Measurements from ENCODE around the gene MGA.
A peak's percentile ranks its signal among the peaks of the same experiment; 100 is the strongest.

Gene MGA

DNA sequence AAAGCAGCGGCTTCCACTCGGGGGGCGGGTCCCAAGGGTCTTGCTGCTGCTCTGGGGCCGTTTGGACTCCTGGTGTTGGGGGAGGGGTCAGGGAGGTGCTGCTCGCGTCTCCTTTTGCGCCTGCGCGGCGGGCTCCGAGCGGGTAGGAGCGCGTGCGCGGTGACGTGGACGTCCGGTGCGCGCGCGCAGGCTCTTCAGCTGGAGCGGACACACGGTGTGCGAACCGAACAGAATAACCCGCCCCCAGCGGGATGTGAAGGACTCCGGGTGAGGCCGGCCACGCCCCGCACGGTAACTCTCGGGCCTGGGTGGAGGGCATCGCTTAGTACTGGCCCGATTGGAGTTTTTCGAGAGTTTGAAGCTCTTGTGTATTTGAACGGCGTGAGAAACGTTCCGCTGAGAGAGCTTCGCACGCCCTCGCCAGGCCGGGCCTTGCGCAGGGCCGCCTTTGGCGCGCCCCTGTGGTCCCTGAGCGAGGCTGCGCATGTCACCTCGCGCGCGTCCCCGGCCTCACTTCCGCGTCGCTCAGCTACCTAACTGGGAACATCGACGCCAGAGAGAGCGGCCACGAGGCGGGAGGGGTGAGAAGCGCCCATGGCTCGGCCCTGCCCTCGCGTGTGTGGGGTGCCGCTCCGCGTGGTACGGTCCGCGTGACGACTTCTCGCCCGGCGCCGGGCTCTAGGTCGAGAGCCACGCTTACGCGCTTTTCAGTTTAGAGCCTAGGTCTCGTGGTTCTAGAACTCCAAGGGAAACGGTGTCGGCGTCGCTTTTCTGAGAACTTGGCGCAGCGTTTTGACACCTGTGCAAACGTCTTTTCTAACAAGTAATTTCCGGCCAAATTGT is at the start of gene MGA:
TSS of gene MGA (plus strand) at position 171 of the 843 bp plus-strand sequence.
- peak; percentile 89 for DNase-seq

DNA sequence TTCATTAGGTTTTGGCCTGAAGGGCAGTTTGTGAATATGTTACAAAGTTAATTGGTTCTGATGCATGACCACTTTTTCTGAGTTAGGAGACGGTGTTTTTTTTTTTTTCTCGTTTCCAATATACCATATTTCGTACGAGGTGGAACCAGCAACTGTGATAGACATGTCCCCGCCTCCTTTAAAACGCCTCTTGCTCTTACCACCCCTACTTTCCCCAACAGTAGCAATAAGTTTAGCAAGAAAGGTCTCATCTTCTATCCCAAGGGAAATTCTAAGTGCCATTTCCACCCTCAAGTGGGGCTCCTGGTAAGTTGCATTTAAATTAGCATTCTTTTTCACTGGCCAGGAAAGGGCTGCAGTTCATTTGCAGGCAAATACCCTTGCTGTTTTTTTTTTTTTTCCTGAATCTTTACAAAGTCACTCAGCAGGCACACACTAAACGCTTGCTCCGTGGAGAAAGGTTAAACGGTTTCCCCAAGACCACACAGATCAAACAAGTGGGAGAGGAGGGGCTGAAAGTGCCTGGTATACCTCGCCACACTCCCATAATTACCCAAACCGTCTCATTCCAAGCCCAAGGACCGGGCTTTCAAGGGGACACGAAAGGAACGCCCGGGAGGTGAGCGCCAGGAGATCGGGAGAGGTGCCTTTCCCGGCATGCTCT is 39.5 kb upstream of the MGA start:
- no peak for DNase-seq

DNA sequence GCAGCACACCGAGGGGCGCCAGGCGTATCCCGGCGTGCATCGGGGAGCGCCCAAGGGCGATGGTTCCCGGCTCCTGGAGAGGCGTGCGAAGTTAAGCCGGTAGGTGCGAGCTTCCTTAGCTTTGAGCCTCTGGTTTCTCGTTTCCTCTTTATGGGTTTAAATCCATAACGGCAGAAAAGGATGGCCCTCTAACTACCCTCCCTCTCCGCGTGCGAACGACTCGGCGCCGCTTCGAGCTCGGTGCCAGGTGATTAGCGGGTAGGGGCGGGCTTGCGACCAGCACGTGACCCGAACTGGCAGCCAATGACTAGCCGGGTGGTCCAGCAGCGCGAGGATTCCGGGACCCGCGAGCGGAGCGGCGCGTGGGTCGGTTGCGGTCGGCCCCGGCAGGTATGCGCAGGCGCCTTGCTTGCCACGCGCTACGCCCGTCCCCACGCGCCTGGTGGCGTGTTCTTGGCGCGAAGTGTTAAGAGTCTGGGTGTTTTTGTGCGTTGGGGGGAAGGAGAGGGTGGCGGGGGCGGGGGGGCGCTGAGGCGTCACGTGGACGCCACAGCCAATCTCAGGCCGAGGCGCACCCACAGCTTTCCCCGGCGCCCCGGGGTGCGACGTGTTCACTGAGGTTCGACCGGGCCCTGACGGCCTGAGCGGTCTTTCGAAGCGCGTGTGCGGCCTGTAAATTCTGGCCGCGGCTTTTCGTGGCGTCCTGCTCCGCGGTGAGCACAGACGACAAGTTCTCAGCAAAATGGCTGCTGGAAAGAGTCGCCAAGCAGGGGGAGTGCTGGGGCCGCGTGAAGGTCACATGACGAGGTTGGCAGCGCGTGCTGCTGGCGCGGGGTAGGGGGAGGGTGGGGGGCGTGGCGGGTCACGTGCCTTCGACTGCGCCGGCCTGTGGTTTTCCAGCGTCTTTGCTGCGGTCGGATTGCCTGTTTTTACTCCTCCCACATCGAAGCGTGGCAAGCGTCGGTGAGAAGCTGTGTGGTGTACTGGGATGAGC is 38.7 kb upstream of the MGA start:
- peak; percentile 75 for DNase-seq

DNA sequence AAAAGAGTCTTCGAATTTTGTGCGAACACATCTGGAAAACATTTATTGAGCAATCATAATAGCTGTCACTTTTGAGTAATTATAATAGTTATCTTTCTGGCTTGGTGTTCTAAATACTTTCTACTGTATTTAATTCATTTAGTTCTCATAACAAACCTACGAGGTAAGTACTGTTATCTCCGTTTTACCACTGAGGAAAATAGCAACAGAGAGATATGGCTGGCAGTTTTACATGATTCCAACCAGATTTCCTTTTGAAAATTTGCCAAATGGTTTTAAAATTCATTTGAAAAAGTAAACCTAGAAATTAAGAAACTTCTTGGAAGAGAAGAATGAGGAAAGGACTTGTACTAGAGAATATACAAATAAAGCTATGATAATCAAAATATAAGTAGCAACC is 37.3 kb upstream of the MGA start:
- DNase-seq: no peak

DNA sequence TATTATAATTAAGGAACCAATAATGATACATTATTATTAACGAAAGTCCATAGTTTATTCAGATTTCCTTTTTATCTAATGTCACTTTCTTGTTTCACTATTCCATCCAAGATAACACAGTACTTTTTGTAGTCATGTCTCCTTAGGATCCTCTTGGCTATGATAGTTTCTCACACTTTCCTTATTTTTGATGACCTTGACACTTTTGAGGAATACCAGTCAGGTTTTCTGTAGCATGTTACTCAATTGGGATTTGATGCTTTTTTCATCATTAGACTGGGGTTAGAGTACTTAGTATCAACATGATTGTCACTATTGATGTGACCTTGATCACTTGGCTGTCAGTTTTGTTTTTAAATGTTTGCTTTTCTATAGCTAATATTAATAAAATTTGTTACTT is 33.0 kb upstream of the MGA start:
- no peak for DNase-seq

DNA sequence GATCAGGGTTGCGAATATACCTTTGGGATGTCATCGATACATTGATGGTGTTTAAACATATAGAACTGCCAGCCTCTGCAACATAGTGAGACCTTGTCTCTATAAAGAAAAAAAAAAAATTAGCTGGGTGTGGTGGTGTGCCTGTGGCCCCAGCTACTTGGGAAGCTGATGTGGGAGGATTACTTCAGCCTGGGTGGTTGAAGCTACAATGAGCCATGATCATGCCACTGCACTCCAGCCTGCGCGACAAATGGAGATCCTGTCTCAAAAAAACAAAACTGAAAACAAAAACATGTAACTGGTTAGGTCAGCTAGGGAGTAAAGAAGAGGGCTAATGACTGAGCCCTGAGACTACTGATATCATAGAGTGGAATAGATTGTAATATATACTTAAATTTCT is 30.7 kb upstream of the MGA start:
- no peak for DNase-seq

DNA sequence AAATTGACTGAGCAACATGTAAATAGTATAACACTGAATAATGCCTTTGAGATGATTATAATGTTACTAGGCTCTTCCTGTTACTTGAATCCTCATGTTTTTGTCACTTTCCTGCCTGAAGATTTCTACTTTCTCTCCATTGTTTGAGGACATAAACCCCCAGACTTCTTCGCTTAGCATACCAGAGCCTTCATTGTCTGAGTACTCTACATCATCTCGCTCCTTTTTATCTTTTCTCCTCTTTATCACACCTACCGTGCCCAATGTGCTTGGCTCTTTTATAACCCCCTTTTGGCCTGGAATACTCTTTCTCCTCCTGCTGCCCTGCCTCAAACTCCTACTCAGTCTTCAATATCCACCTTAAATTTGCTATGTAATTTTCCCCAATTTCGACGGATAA is 30.3 kb upstream of the MGA start:
- no peak for DNase-seq

DNA sequence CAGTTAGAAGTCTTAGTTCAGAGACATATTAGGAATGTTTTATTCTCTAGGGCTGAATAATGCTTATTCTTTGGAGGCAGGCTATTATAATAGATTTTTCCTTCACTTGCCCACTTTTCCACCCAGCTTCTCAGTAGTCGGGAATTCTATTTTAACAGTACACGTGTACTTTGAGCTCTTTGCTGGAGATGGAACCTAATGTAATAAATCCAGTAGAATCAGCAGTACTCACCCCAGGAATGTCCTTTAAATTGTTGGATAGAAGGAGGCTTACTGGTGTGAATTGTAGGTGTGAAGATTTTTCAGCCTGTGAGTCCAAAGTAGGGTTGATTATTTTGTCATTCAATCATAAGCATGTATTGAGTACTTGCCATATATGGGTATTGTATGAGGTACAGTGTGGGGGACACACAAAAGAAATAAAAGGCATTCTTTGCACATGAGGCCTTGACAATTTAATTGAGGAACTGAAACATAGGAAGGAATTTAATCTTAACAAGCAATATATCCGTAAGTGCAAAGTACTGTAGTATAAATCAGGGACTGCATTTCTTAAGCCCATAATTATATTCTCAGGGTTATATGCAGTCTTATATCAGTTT is 29.5 kb upstream of the MGA start:
- no peak for DNase-seq

DNA sequence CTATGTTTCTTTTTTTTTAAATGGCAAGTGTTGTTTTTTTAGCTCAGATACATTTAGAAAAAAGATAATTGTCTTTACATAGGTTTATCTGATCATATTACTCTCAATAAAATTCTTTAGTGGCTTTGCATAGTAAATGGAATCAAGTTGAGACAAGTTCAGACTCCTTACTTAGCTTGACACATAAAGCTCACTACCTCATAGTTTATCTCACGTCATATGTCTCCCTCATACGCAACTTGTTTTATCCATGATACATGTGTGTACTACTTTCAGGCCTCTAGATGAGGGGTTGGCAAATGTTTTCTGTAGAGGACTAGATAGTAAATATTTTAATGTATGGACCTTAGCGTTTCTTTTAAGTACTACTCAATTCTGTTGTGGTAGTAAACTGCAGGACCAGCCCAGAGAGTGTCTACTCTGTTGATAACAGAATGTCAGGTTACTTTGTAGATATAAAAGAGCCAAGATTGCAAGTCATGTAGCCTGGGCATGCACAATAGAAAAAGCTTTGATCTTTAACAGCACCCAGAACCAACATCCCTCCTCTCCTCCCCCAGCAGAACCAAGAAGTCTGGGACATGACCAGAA is 28.2 kb upstream of the MGA start:
- no peak for DNase-seq

DNA sequence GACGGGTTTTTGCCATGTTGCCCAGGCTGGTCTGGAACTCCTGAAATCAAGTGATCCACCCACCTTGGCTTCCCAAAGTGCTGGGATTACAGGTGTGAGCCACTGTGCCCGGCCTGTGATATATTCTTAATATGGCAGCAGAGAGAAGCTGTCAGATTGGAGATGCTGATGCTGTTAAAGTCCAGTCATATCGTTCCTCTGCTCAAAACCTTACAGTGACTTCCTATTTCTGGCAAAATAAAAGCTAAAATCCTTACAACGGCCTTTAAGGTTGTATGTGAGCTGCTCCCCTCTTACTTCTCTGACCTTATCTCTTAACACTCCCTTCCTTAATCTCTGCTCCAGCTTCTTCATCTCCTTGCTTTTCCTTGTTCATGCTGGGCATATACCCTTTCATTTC is 26.6 kb upstream of the MGA start:
- DNase-seq: no peak

DNA sequence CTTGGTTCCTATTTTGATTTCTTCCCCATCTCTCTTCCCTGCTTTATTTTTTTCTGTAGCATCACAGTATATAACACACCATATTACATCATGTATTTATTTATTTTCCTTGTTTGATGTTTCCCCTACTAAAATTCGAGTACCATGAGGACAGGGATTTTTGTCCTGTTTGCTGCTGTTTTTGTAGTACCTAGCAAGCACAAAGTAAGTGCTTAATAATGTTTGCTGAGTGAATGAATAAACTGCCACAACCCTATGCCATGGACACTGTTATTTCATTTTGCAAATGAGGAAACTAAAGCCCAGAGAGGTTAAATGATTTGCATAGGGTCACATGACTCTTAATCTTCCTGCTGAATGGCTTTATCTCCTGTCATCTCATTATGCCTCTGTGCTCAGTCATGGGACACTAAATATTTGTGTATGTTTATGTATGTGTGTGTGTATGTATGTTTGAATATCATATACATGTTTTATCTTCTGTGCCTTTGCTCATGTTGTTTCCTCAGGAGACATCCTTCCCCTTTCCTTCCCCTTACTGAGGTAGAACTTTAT is 26.1 kb upstream of the MGA start:
- DNase-seq: no peak

DNA sequence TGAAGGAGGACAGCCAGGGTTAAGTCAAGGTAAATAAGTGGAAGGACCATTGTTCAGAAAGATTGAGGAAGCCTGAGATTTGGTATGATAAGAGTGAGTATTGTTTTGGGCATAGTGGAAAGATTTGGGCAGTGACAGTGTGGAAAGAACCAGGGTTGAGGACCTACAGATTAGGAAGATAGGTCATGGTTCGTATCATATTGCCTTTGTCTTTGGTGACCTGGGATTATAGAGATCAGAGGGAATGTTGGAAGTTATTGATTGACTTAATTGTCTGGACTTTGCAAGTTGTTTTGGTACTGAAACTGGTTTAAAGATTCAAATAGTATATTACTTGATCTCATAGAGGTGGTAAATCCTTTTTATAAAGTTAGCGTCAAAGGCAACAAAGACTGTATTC is 23.1 kb upstream of the MGA start:
- DNase-seq: no peak

DNA sequence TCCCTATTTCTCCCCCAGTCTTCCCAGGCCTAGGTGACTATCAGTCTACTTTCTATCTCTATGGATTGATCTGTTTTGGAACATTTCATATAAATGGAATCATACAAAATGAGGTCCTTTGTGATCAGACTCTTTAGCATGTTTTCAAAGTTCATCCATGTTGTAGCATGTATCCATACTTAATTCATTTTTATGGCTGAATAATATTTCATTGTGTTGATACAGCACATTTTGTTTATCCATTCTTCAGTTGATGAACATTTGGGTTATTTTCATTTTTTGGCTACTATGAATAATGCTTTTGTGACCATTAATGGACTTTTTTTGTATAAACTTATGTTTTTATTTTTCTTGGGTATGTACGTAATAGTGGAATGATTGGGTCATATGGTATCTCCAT is 19.2 kb upstream of the MGA start:
- DNase-seq: no peak

DNA sequence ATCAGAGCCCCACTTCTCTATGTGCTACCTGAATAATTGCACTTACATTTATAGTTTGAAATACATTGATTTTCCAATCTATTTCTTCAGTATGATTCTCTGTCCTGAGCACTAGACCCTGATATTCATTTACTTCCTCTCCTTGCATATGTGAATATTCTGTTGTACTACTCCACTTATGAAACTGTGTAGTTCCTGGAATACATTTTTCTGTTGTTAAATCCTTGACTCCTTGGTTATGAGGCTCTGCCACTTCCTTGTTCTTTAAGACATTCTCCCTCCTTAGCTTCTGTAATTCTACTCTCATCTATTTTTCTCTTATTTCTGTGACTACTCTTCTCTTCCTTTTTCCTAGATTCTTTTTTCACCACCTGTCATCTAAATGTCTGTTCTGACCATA is 12.9 kb upstream of the MGA start:
- no peak for DNase-seq

DNA sequence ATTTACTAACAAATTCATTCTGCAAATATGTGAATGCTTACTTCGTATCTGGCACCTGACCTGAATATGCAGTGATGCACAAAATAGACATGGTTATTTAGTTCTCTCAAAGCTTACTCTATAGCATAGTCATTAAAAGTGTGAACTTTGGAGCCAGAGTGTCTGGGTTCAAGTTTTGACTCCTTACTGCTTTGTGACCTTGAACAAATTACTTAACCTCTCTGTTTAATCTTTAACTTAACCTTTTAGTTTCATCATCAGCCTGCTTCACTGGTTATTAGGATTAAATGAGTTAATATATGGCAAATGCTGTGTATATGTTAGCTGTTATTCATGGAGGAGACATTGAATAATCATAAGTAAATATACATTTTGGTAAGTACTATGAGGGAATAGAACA is 12.1 kb upstream of the MGA start:
- no peak for DNase-seq

DNA sequence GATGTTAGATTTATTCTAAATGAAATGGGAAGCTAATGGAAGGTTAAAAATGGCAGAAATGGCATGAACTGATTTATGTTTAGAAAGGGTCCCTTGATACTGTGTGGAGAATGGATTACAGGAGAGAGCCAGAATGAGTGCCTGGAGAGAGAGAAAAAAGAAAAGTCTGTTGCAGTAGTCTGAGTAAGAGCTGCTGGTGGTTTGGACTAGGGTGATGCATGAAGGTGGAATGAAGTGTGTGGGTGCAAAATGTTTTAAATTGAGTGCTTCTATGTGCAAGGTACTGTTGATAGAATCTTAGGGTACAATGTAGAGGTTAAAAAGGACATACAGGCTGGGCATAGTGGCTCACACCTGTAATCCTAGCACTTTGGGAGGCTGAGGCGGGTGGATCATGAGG is 11.4 kb upstream of the MGA start:
- no peak for DNase-seq

DNA sequence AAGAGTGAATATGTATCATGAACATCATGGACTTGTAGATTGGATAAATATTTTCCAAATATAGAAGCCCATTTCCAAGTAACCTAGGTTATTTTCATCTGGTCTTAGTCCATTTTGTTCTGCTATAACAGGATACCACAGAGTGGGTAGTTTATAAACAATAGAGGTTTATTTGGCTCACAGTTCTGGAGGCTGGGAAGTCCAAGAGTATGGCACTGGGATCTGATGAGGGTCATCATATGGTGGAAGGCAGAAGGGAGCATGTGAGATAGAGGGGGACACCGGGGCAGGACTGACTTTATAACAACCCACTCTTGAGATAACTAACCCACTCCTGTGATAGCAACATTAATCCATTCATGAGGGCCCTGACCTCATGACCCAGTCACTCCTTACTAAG is 9.4 kb upstream of the MGA start:
- DNase-seq: no peak

DNA sequence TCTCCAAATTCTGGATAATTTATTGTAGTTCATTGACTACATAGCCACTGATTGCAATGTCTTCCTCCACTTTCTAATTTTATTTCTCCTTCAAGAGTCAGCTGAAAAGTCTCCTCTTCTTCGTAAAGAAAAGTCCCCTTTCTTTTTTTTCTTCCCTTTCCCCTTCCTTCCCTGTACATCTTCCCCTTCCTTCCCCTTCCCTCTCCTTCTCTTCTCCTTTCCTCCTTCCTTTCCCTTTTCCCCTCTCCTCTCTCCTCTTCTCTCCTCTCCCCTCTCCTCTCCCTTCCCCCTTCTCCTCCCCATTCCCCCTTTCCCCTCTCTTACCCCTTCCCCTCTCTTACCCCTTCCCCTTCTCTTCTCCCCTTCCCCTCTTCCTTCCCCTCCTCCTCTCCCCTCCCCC is 8.8 kb upstream of the MGA start:
- DNase-seq: no peak

DNA sequence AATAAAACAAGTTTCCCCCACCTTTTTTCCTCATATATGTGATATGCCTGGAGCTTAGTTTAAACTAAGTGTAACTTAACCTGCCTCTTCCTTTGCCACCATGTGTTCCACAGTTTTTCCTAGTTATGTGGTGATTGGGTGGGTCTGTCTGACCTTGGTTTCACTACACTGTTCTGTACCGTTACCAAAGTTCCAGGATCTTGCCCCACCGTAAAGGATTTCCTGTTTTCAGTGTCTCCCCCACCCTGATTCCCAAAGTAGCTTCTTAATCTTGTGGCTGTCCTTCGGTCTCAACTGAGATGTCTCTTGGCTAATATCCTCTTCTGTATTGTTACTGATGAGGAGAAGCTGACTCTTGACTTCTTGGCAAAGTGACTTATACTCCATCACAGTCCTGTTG is 6.4 kb upstream of the MGA start:
- no peak for DNase-seq

DNA sequence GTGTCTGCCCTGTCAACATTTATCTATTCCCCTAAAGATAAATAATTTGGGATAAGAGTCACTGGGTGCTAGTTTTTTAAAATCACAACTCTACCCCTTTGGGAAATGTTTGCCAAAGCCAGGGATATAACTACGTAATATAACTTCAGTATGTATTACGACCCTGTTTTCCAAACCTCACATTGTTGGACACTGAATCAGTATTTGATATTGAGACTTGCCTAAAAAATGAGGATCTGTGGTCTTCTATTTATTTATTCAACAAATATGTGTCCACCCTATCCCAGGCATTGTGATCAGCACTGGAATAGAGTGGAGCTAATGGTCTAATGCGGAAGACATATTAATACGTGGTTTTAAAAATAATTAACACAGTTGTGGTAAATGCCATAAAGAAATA is 4.5 kb upstream of the MGA start:
- DNase-seq: no peak

DNA sequence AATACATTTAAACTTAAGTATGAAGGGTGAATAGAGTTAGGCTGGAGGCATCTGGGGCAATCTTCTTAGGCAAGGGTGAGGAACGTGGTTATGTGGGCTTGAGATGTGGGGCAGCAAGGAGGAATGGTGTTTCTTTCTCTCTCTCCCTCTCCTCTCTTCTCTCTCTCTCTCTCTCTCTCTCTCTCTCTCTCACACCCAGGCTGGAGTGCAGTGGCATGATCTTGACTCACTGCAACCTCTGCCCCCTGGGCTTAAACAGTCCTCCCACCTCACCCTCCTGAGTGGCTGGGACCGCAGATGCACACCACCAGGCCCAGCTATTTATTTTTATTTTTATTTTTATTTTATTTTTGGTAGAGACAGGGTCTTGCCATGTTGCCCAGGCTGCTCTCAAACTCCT is 4.0 kb upstream of the MGA start:
- DNase-seq: no peak

DNA sequence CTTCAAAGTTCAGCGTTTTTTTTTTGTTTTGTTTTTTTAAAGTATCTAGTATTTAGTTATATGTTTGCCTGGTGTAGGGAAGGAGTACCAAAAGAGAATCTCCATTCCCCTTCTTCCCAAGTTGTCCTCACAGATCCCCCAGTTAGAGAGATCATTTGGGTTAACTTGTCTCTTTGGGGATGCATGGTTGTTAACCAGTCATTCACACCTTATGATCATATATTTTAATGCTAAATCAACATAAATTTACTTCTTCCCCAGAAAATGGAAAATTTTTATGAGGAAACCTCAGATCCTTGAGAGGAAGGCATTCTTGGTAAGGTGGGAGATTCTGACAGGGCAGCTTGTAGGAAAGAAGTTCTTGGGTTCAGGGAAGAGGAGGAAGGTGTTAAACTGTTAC is 1.5 kb upstream of the MGA start:
- no peak for DNase-seq
